CD4-positive, alpha-beta T cell treated with Interleukin-15 for 1 hour (primary cell): ENCODE results near the gene PKD1L1.
"Not testable (repeated sequence)": the region's sequence is repeated elsewhere in the genome, so short reads cannot be mapped to it uniquely, and the experiment has no call there.

Source experiments
- DNase-seq: peaks from one replicate; pipeline ENCODE4 v3.0.0-alpha.2; 2020

Gene PKD1L1

DNA sequence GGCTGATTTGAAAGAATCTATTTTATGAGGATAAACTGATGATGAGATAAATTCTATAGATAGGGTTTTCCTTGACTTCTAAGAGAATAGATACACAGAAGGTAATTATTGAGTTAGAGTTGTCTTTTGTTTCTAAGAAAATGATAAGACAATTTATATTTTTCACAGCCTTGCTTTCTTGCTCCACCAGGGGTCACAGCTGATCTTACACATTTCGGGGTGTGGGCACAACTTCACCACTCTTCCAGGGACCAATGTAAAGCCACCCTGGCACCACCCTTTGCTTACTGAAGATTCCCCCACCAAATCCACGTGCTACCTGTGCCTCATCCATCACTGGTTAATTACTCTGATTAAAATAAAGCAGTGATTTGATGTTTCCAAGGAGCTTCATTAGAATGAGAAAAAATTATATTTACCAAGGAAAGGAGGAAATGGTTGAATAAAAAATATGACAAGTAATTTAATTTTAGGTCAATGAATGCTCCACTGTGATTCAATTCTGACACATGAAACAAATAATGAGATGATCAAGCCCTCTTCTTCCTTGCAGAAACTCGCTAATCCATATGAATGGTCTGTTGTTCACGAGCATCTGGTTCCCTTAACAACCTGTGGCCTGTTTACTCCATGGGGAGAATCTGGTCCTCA, 189.1 kb downstream of the PKD1L1 start:
- no peak for DNase-seq

DNA sequence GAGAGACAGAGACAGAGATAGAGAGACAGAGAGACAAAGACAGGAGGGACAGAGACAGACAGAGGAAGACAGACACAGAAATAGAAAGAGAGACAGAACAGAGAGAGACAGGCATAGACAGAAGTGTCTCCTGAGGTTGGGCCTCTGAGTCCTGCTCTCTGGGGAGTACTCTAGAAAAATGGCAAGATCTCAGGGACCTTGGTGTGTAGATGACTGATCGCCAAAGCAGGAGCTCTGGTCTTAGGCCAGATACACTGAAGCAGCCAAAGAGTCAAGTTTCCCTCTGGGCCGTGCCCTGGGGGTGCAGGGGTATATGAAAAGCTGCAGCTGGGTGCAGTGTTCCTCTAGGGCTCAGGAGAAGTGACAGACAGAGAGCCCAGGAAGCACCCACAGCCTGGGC, 189.7 kb downstream of the PKD1L1 start:
- no peak for DNase-seq

- DNase-seq = no peak
Observed at GRCh38 chr7:47757921-47758411, 190.3 kb downstream of the PKD1L1 start.

DNA sequence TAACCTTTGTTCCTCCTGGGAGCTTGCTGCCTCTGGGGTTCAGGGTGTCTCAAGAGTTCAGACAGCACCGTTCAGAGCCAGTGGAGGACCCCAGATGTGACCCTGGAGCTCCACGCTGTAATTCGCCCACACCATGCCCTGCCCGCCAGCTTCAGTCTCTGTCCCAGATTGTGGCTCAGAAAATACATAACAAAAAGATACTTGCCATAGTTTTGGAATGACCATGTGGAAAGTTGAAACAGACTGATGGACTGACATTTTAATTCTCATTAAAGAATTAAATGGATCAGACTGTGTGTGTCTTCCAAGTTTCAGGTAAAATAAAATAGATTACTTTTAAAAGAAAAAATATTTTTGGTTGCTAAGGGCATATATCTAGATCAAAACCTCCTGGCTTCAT, 191.6 kb downstream of the PKD1L1 start:
- no peak for DNase-seq

- no peak for DNase-seq
Observed at GRCh38 chr7:47755248-47755647, 193.0 kb downstream of the PKD1L1 start.

GRCh38 chr7:47751724-47752123, 196.5 kb downstream of the PKD1L1 start:
- not testable (repeated sequence) for DNase-seq

DNA sequence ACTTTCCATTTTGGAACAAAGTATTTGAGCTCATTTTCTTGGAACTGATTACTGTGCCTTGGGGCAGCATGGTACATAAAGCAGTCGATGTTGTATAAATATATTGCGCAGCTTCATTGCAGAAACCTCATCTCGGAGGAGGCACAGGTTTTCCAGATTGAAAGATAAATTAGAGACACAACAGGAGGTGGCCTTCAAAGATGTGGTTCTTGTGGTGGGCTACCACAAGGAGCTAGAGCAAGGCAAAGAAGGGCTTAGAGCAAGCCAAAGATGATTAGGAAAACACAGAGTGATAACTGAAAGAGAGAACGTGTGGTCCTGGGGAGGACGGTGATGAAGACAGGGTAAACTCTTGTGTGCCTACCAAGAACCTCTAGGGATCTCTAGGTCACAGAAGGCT, 197.2 kb downstream of the PKD1L1 start:
- no peak for DNase-seq

- no peak for DNase-seq
Observed at GRCh38 chr7:47748041-47748440, 200.2 kb downstream of the PKD1L1 start.

DNA sequence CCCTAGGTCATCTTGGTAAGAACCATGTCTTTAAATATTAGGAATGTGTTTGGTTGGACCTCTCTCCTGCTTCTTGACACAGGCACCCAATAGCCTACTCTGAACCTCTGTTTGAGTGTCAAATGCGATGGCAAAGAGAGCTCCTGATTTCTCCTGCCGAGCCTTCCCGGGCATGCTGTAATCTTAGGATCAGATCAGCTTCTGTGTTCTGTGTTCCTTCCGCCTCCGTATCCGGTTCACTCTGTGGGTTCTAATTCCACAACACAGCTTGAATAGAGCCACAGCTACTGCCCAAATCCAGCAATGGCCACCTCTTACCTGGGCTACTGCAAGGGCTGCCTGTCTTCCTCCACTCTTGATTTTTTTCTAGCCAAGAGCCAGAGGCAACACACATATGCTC, 201.1 kb downstream of the PKD1L1 start:
- DNase-seq = no peak

DNA sequence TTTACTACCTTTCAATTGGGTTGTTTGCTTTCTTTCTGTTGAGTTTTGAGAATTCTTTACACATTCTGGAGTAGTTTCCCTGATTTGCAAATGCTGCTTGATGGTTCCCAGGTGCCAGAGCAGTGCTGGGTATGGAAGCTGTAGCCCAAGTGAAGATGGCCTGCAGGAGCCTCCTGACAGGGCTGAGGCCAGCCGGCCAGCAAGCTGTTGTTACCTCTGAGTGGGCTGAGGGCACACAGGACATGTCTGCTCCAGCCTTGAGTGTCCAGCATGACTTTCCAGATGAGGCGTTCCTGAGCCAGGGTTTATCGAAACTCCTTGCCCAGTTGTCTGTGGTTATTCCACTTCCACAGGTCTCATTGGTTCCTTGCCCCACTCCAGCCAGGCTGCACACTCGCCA, 201.8 kb downstream of the PKD1L1 start:
- no peak for DNase-seq

- DNase-seq = no peak
Observed at GRCh38 chr7:47744883-47745282, 203.4 kb downstream of the PKD1L1 start.

DNA sequence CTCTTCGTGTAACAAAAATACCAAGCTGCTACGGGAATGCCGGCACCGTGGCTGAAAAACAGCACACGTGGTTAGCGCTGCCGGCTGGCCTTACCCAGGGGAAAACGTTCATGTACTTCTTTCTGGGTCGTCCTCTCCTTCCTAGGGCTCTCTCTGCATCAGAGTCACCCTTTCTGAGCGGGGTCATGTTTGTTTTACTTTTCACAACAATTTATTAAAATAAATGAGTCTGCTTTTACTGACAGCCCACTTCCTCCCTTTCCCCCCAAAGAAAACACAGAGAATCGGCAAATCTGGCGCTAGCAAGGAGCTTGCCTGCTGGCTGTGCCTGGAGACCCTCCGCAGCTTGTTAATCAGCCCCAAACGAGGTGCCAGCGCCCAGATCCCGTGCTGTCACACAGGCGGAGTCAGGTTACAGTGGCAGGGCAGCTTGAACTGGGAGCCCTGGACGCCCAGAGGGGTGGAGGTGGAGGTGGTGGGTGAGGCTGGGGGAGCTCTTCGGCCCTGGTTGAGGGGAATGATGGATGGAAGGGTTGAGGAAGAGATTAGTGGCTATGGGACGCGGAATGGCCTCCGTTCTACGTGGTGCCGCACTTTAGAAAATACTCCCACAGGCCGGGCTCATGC, 204.2 kb downstream of the PKD1L1 start:
- no peak for DNase-seq

- DNase-seq = no peak
Observed at GRCh38 chr7:47741984-47742383, 206.3 kb downstream of the PKD1L1 start.

DNA sequence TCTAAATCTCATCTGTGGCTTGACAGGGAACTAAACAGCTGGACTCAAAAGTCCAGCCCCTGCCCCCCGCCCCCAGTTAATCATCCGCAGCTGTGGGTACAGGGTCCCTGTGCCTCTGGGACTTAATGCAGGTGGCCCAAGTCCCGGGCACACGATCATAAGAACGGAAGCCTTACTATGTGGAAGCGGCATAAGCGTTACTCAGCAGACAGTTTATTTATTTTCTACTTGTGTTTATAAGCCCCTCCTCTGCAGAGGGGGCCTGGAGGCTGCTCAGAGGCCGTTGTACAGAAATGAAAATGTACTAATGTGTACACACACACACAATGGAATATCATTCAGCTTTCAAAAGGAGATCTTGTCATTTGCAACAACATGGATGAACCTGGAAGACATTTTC, 208.4 kb downstream of the PKD1L1 start:
- no peak for DNase-seq

GRCh38 chr7:47739301-47739875, 208.9 kb downstream of the PKD1L1 start:
- no peak for DNase-seq

DNA sequence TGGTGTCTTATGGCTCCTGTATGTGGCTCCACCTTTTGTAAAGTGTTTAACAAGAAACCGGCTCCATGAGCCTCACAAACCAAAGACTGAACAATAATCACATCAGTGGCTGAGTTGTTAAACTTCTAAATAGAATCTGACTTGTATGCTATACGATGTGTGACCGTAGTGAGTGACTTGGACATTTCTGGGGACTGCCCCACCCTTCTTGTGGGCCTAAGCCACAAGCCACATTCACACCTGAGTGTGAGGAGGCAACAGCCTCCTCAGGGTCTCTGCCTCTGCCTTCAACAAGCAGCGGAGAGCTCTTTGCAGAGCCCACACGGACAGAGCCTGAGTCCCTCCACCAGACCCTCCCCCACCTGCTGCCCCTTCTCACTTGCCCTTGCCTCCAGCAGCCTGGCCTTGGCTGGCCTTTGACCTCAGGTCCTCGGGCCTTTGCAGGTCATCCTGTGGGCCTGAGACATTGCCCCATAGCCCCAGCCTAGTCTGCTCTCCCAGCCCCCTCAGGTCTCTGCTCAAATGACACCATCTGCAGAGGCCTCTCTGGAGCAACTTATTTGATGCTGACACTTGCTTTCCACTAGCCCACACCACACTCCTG, 209.6 kb downstream of the PKD1L1 start:
- DNase-seq = no peak

DNA sequence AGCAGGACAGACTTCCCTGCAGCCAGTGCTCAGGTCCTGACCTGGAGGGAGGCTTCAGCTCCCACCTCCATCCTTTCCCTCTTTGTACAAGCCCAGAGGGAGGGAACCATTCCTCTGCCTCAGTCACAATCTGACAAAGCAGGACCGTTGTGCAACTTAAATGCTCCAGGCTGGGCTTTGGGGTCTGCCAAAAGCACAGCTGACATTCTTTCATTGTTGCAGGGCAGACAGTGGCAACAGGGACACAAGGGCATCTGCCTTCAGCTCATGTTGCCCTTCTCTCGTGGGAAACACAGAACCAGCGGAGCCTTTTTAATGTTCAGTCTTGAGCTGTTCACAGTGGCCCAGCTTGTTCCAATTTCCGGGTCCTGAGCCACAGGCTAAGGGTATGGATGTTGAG, 210.7 kb downstream of the PKD1L1 start:
- DNase-seq = no peak

DNA sequence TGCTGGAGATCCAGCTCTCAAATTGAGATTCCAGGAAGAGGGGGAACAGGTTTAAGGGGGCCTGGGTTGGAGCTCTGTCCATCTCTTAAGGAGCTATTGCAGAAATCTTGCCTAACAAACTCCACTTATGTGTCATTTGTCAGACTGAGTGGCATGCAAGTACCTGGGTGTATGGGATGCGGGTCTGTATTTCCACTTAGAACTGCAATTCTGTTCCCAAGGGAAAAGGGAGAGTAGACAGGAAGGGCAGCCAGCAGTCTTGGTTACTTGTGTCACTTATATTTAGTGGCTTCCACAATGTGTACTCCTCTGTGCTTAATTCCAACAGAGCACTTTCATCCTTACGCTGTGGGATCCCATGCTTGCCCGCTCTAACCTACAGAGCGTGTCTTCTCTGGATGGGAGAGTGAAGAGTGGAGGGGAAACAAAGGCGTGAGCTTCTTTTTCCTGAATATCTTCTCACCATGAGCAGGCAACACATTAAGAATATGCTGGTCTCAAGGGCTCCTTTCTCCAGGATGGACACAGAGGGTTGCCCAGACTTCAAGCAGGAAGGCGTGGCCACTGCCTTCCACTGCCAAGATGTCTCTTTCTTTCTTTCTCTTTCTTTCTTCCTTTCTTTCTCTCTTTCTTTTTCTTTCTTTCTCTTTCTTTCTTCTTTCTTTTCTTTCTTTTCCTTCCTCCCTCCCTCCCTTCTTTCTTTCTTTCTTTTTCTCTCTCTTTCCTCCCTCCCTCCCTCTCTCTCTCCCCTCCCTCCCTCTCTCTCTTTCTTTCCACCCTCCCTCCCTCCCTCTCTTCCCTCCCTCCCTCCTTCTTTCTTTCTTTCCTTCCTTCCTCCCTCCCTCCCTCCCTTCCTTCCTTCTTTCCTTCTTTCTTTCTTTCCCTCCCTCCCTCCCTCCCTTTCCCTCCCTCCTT, 212.6 kb downstream of the PKD1L1 start:
- DNase-seq = no peak

GRCh38 chr7:47734949-47735291, 213.3 kb downstream of the PKD1L1 start:
- DNase-seq = no peak

DNA sequence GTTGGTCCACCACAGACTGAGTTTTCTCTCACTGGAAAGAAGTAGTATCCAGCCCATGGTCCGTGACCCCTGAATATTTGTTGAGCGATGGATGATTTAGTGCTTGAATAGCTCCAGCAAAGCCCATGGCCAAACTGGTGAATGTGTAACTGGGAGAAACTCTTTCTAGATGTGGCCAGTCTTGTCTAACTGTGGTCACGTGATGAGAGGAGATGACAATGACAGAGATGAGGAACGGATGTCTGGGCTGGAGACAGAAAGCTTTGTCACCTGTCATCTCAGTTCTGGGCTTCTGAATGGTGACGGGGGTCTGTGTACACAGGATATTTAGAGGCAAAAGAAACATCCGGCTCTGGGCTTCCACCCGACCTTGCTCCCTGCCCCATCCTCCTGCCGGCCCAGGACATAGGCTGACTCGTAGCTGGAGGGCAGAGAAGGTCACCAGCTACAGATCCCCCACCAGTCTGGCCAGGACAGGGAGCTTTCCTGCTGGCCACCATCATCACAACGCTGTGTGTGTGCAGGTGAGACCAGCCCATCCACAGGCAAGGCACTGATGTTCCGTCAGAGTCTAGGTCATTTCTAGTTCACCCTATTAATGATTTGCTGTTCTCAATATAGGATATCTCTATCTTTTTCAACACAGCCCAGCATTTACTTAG, 213.8 kb downstream of the PKD1L1 start:
- no peak for DNase-seq

DNA sequence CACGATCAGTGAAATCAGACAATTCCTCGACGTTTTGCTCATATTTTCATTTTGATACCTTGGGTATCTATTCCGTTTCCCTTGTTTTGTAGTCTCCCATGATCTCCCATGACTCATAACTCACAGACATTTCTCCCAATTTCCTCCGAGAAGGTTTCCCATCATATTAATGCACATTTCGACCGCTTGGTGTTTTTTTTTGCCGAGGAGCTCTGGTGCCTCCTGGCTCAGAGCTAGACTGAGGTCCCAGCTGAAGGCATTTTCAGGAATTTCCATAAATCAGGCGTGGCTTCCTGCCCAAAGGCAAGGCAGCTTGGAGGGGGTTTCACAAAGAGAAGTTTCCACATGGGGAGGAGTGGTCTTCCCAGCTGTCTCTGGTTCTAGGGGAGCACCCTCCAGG, 218.1 kb downstream of the PKD1L1 start:
- DNase-seq = no peak

- no peak for DNase-seq
Observed at GRCh38 chr7:47726047-47726726, 222.1 kb downstream of the PKD1L1 start.
